H9 (cell line): Measurements from ENCODE around the gene RPL36. TPM values are rescaled to one million over a fixed set of nuclear protein-coding genes. Genes with fewer than 3 reads are reported as not detected.

Source experiments
- DNase-seq: peaks from one replicate; pipeline ENCODE4 v3.0.0-alpha.2; 2017
- H2AFZ ChIP-seq: one replicate; pipeline ENCODE4 v1.6.1; 2013; ENCODE audit warnings: mild to moderate bottlenecking, low read length, control low read depth, moderate library complexity
- H2AK5ac ChIP-seq: 2 replicates; pipeline ENCODE4 v1.6.1; 2013; ENCODE audit warnings: low read length, control low read depth, mixed read lengths; ENCODE audit not compliant: insufficient read length
- H2BK120ac ChIP-seq: one replicate; pipeline ENCODE4 v1.6.1; 2013; ENCODE audit warnings: low read depth, mild to moderate bottlenecking, low read length, control low read depth, inconsistent platforms; ENCODE audit not compliant: poor library complexity, severe bottlenecking
- H2BK12ac ChIP-seq: 2 replicates; pipeline ENCODE4 v1.6.1; 2013; ENCODE audit warnings: low read length, control low read depth, mixed read lengths, low read depth; ENCODE audit not compliant: insufficient read length
- H2BK15ac ChIP-seq: 2 replicates; pipeline ENCODE4 v1.6.1; 2013; ENCODE audit warnings: low read depth, low read length, control low read depth
- H2BK20ac ChIP-seq: one replicate; pipeline ENCODE4 v1.6.1; 2013; ENCODE audit warnings: low read depth, mild to moderate bottlenecking, low read length, control low read depth, inconsistent platforms; ENCODE audit not compliant: poor library complexity, severe bottlenecking
- H2BK5ac ChIP-seq: 2 replicates; pipeline ENCODE4 v1.6.1; 2013; ENCODE audit warnings: low read length, control low read depth, mixed read lengths; ENCODE audit not compliant: insufficient read length
- H3K14ac ChIP-seq: 2 replicates; pipeline ENCODE4 v1.6.1; 2013; ENCODE audit warnings: low read length, control low read depth; ENCODE audit not compliant: insufficient read depth
- H3K18ac ChIP-seq: 2 replicates; pipeline ENCODE4 v1.6.1; 2013; ENCODE audit warnings: low read depth, mild to moderate bottlenecking, mixed read lengths, low read length, control low read depth; ENCODE audit not compliant: insufficient read length
- H3K23ac ChIP-seq: 2 replicates; pipeline ENCODE4 v1.6.1; 2013; ENCODE audit warnings: low read length, control low read depth, mixed read lengths, low read depth; ENCODE audit not compliant: insufficient read length
- H3K23me2 ChIP-seq: 2 replicates; pipeline ENCODE4 v1.6.1; 2013; ENCODE audit warnings: low read depth, mild to moderate bottlenecking, mixed read lengths, low read length, control low read depth; ENCODE audit not compliant: insufficient read length, poor library complexity, severe bottlenecking
- H3K27ac ChIP-seq: 2 replicates; pipeline ENCODE4 v1.5.1; 2013; ENCODE audit warnings: low read length, control low read depth, mixed read lengths, low read depth; ENCODE audit not compliant: insufficient read length
- H3K27me3 ChIP-seq: 2 replicates; pipeline ENCODE4 v1.6.1; 2013; ENCODE audit warnings: low read length, control low read depth, inconsistent platforms; ENCODE audit not compliant: insufficient read depth
- H3K4ac ChIP-seq: 2 replicates; pipeline ENCODE4 v1.6.1; 2013; ENCODE audit warnings: low read depth, mild to moderate bottlenecking, control low read depth, inconsistent platforms, low read length, moderate library complexity
- H3K4me1 ChIP-seq: 2 replicates; pipeline ENCODE4 v1.6.1; 2013; ENCODE audit warnings: low read length, control low read depth, inconsistent platforms; ENCODE audit not compliant: insufficient read depth
- H3K4me2 ChIP-seq: 2 replicates; pipeline ENCODE4 v1.6.1; 2013; ENCODE audit warnings: low read length, control low read depth, mixed read lengths; ENCODE audit not compliant: insufficient read length, insufficient read depth
- H3K56ac ChIP-seq: 2 replicates; pipeline ENCODE4 v1.6.1; 2013; ENCODE audit warnings: low read depth, mild to moderate bottlenecking, mixed read lengths, low read length, control low read depth; ENCODE audit not compliant: insufficient read length
- H3K79me1 ChIP-seq: 2 replicates; pipeline ENCODE4 v1.6.1; 2013; ENCODE audit warnings: low read depth, mild to moderate bottlenecking, moderate library complexity, low read length, control low read depth, inconsistent platforms; ENCODE audit not compliant: insufficient read depth, poor library complexity, severe bottlenecking
- H3K79me2 ChIP-seq: 2 replicates; pipeline ENCODE4 v1.6.1; 2013; ENCODE audit warnings: low read length, control low read depth, inconsistent platforms; ENCODE audit not compliant: insufficient read depth
- H3K9ac ChIP-seq: 2 replicates; pipeline ENCODE4 v1.6.1; 2013; ENCODE audit warnings: low read length, control low read depth, mixed read lengths; ENCODE audit not compliant: insufficient read length; ENCODE audit errors: extremely low read depth
- H3K9me3 ChIP-seq: one replicate; pipeline ENCODE4 v1.6.1; 2013; ENCODE audit warnings: low read depth, low read length, inconsistent platforms; ENCODE audit not compliant: control insufficient read depth
- H3T11ph ChIP-seq: one replicate; pipeline ENCODE4 v1.6.1; 2013; ENCODE audit warnings: mild to moderate bottlenecking, low read length, control low read depth, inconsistent platforms
- H4K20me1 ChIP-seq: one replicate; pipeline ENCODE4 v1.6.1; 2013; ENCODE audit not compliant: control insufficient read depth, insufficient read length, insufficient read depth
- H4K5ac ChIP-seq: 2 replicates; pipeline ENCODE4 v1.6.1; 2013; ENCODE audit warnings: low read depth, mild to moderate bottlenecking, mixed read lengths, low read length, control low read depth; ENCODE audit not compliant: insufficient read length
- H4K8ac ChIP-seq: replicated peaks from 2 replicates; pipeline ENCODE4 v1.6.1; 2013; ENCODE audit warnings: low read length, control low read depth, mixed read lengths, low read depth; ENCODE audit not compliant: insufficient read length
- H4K91ac ChIP-seq: 2 replicates; pipeline ENCODE4 v1.6.1; 2013; ENCODE audit warnings: low read depth, mild to moderate bottlenecking, moderate library complexity, mixed read lengths, low read length, control low read depth; ENCODE audit not compliant: insufficient read length
- H3K27ac Mint-ChIP-seq, 3 experiments: 2 replicates in 2 of 3; 3 replicates in 1 of 3; pipeline ENCODE4 v1.8.0; 2020 to 2021; ENCODE audit warnings: mixed read lengths in 3 of 3, mild to moderate bottlenecking in 1 of 3, moderate library complexity in 1 of 3
- H3K27me3 Mint-ChIP-seq: 2 replicates; pipeline ENCODE4 v1.8.0; 2021; ENCODE audit warnings: low read depth, mild to moderate bottlenecking, moderate library complexity, mixed read lengths
- H3K36me3 Mint-ChIP-seq, 3 experiments: 2 replicates in 2 of 3; 3 replicates in 1 of 3; pipeline ENCODE4 v1.8.0; 2020 to 2021; ENCODE audit warnings: low read depth in 3 of 3, mixed read lengths in 3 of 3; ENCODE audit not compliant: insufficient read depth in 1 of 3
- H3K4me1 Mint-ChIP-seq, 2 experiments: 2 replicates each; pipeline ENCODE4 v1.8.0; 2020; ENCODE audit warnings: mixed read lengths in 2 of 2
- H3K4me3 Mint-ChIP-seq, 2 experiments: 2 replicates in 1 of 2; 3 replicates in 1 of 2; pipeline ENCODE4 v1.8.0; 2020 to 2021; ENCODE audit warnings: mild to moderate bottlenecking in 2 of 2, mixed read lengths in 2 of 2, moderate library complexity in 1 of 2
- H3K9me3 Mint-ChIP-seq, 2 experiments: 2 replicates in 1 of 2; 3 replicates in 1 of 2; pipeline ENCODE4 v1.8.0; 2020; ENCODE audit warnings: mild to moderate bottlenecking in 2 of 2, mixed read lengths in 2 of 2, moderate library complexity in 1 of 2
- WGBS: extraction: QIAGEN DNeasy Blood & Tissue Kit; methylation state at CpG from one replicate; pipeline ENCODE4 v1.1.7; 2013; ENCODE audit warnings: missing lambda C conversion rate, low lambda C conversion rate, mixed read lengths; ENCODE audit not compliant: insufficient read length; ENCODE audit errors: extremely low coverage; 5-methylcytosine and 5-hydroxymethylcytosine counted together
- total RNA-seq: library from RNA; stranded (reverse); gene quantifications from 2 replicates; pipeline ENCODE4 v1.2.1, GENCODE V29; 2021
- TF ChIP-seq, protein P1 (sequence below): fragments of 200-600 bp; sonication (generic); conservative IDR thresholded peaks from 3 replicates; pipeline ENCODE4 v1.8.0; 2021; ENCODE audit warnings: antibody characterized with exemption, mild to moderate bottlenecking

Gene RPL36
- total RNA-seq, 1 experiment from 2014 or later, result 1,074 TPM

DNA sequence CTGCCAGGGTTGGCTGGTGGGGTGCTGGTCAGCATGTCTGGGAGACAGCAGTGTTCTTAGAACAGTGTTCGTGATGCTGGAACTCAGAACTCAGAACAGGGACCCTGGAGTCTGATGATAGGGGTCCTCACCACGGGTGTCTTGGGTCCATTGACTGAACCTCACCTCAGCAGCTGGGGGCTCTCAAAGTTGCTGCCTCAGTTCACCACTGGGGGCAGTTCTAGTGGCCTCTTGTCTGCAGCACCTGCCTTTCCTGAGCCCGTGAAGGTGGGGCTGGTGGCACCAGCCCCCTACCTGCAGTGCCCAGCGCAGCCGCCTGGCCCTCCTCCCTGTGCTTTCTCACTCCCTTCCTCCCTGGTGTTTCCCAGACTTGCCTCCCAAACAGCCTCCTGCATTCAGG is 38.7 kb upstream of the RPL36 start:
- H3K9me3 Mint-ChIP-seq, result no peaks in the 10 kb centered on the region
- no peaks in the 10 kb centered on the region for H3K4me1 Mint-ChIP-seq
- Histone ChIP-seq H2AK5ac (no peak overlapping the region), H2BK5ac (no peak overlapping the region), H3K14ac (no peak overlapping the region), H3K27ac (no peak overlapping the region), H3K9ac (no peak overlapping the region), H3K79me1 (no peaks in the 10 kb centered on the region), H3T11ph (no peak overlapping the region), H3K23me2 (no peaks in the 10 kb centered on the region), H3K18ac (no peak overlapping the region), H2AFZ (no peak overlapping the region), H3K9me3 (no peaks in the 10 kb centered on the region), H2BK15ac (no peak overlapping the region), H4K20me1 (no peaks in the 10 kb centered on the region), H4K5ac (no peak overlapping the region), H3K4me1 (no peaks in the 10 kb centered on the region), H2BK120ac (no peak overlapping the region), H2BK20ac (no peak overlapping the region), H3K4ac (no peak overlapping the region), H4K8ac (no peak overlapping the region), H3K56ac (no peak overlapping the region), H3K23ac (no peak overlapping the region), H4K91ac (no peak overlapping the region), H3K27me3 (no peaks in the 10 kb centered on the region), H2BK12ac (no peak overlapping the region), H3K79me2 (no peaks in the 10 kb centered on the region), H3K4me2 (no peak overlapping the region)
- H3K36me3 Mint-ChIP-seq, result peaks cover 59 to 92% (median 85%) of the 10 kb centered on the region in 3 experiments; a peak in 6 of 7 replicates
- no peaks in the 10 kb centered on the region for H3K27me3 Mint-ChIP-seq
- no peak overlapping the region for H3K4me3 Mint-ChIP-seq
- DNase-seq, result no peak
- TF ChIP-seq, protein P1, sequence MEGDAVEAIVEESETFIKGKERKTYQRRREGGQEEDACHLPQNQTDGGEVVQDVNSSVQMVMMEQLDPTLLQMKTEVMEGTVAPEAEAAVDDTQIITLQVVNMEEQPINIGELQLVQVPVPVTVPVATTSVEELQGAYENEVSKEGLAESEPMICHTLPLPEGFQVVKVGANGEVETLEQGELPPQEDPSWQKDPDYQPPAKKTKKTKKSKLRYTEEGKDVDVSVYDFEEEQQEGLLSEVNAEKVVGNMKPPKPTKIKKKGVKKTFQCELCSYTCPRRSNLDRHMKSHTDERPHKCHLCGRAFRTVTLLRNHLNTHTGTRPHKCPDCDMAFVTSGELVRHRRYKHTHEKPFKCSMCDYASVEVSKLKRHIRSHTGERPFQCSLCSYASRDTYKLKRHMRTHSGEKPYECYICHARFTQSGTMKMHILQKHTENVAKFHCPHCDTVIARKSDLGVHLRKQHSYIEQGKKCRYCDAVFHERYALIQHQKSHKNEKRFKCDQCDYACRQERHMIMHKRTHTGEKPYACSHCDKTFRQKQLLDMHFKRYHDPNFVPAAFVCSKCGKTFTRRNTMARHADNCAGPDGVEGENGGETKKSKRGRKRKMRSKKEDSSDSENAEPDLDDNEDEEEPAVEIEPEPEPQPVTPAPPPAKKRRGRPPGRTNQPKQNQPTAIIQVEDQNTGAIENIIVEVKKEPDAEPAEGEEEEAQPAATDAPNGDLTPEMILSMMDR, result peak; percentile 27; the same call in 1 of the 3 replicates
- no peak overlapping the region; a peak in 1 of 7 replicates for H3K27ac Mint-ChIP-seq
- WGBS, result no CpG with 5 or more reads among the region's 5 CpGs
